Naive thymus-derived CD4-positive, alpha-beta T cell (primary cell): ENCODE results near the gene GAPVD1. TPM values are rescaled to one million over a fixed set of nuclear protein-coding genes. Genes with fewer than 3 reads are reported as not detected.
"Not testable (repeated sequence)": the region's sequence is repeated elsewhere in the genome, so short reads cannot be mapped to it uniquely, and the experiment has no call there.

Source experiments
- ATAC-seq: fragments of 150-1000 bp; cut with Tn5 transposase; 2 replicates; pipeline ENCODE4 v1.10.0; 2021; ENCODE audit warnings: mild to moderate bottlenecking, moderate library complexity
- CTCF ChIA-PET: fragments of 350-600 bp; sonication (Branson Sonifier 250); formaldehyde crosslinking; loops from one replicate; lab custom pipeline; 2021; ENCODE audit warnings: antibody characterized with exemption; lab: Charles Lee
- POLR2A ChIA-PET: fragments of 350-600 bp; sonication (Branson Sonifier 250); formaldehyde crosslinking; loops from one replicate; lab custom pipeline; 2021; ENCODE audit warnings: antibody characterized with exemption, inconsistent platforms; lab: Charles Lee
- DNase-seq, 9 donors: peaks; one replicate each; pipeline versions ENCODE4 v3.0.0 to v3.0.0-alpha.2; 2020 to 2022; ENCODE audit warnings: mixed read lengths in 1 of 9
- H3K27ac ChIP-seq: one replicate; pipeline ENCODE4 v1.7.0; 2013; ENCODE audit warnings: mild to moderate bottlenecking, low read depth, low read length, moderate library complexity
- H3K27me3 ChIP-seq, 2 donors: one replicate each; pipeline ENCODE4 v1.7.0; 2013; ENCODE audit warnings: low read length in 2 of 2, mild to moderate bottlenecking in 2 of 2, moderate library complexity in 2 of 2; ENCODE audit not compliant: control insufficient read depth in 2 of 2, insufficient read depth in 2 of 2
- H3K36me3 ChIP-seq, 3 experiments: 1 replicate in 2 of 3; 2 replicates in 1 of 3; pipeline ENCODE4 v1.7.0; 2013; ENCODE audit warnings: low read length in 3 of 3, mild to moderate bottlenecking in 3 of 3, moderate library complexity in 1 of 3; ENCODE audit not compliant: insufficient read depth in 3 of 3, control insufficient read depth in 2 of 3
- H3K4me1 ChIP-seq, 2 donors: one replicate each; pipeline ENCODE4 v1.7.0; 2013; ENCODE audit warnings: low read length in 2 of 2, mild to moderate bottlenecking in 2 of 2, moderate library complexity in 1 of 2; ENCODE audit not compliant: control insufficient read depth in 2 of 2, insufficient read depth in 2 of 2
- H3K4me3 ChIP-seq: 2 replicates; pipeline ENCODE4 v1.7.0; 2013; ENCODE audit warnings: mild to moderate bottlenecking, low read length
- H3K9me3 ChIP-seq, 3 experiments: 1 replicate in 2 of 3; 2 replicates in 1 of 3; pipeline ENCODE4 v1.7.0; 2013; ENCODE audit warnings: low read length in 3 of 3; ENCODE audit not compliant: control insufficient read depth in 2 of 3
- H3K27ac Mint-ChIP-seq, 9 donors: one replicate each; pipeline ENCODE4 v1.8.0; 2020 to 2022; ENCODE audit warnings: mixed read lengths in 9 of 9, mild to moderate bottlenecking in 8 of 9, moderate library complexity in 5 of 9, inconsistent platforms in 2 of 9
- H3K27me3 Mint-ChIP-seq, 5 donors: one replicate each; pipeline ENCODE4 v1.8.0; 2021 to 2022; ENCODE audit warnings: mixed read lengths in 5 of 5, mild to moderate bottlenecking in 1 of 5
- H3K36me3 Mint-ChIP-seq, 5 donors: one replicate each; pipeline ENCODE4 v1.8.0; 2020 to 2022; ENCODE audit warnings: mixed read lengths in 5 of 5, mild to moderate bottlenecking in 3 of 5, inconsistent platforms in 1 of 5
- H3K4me1 Mint-ChIP-seq, 7 donors: one replicate each; pipeline ENCODE4 v1.8.0; 2020 to 2022; ENCODE audit warnings: mixed read lengths in 7 of 7, mild to moderate bottlenecking in 3 of 7, inconsistent platforms in 1 of 7
- H3K4me3 Mint-ChIP-seq, 10 donors: one replicate each; pipeline ENCODE4 v1.8.0; 2020 to 2022; ENCODE audit warnings: mild to moderate bottlenecking in 10 of 10, mixed read lengths in 10 of 10, moderate library complexity in 6 of 10, inconsistent platforms in 2 of 10
- H3K9me3 Mint-ChIP-seq, 11 donors: one replicate each; pipeline ENCODE4 v1.8.0; 2020 to 2022; ENCODE audit warnings: mixed read lengths in 11 of 11, mild to moderate bottlenecking in 4 of 11, inconsistent platforms in 1 of 11, moderate library complexity in 1 of 11
- intact Hi-C, 2 donors: fragments of 100-400 bp; cut with micrococcal nuclease; formaldehyde crosslinking; loops; one replicate each; pipeline ENCODE4 v1.15.1; 2023
- polyA plus RNA-seq, 2 donors: library from polyadenylated mRNA; unstranded; fragments of 300-500 nt; fragmentation: Illumina TruSeq; gene quantifications; one replicate each; pipeline ENCODE4 v1.2.3, GENCODE V29; 2021
- total RNA-seq, 6 experiments: library from RNA in 5 of 6; stranded (reverse) in 5 of 6; gene quantifications; 1 replicate in 5 of 6; 2 replicates in 1 of 6; pipeline ENCODE4 v1.2.3 and lab custom pipeline; 2021 to 2026

The GAPVD1 gene
- 10 to 100 TPM; 57.3 to 68.9 (median 65.0) TPM for total RNA-seq
- polyA plus RNA-seq = 10 to 100 TPM; 39.6 to 61.1 TPM
- 146 reads per million, percentile 90 among the genes with 10 or more reads in this experiment for total RNA-seq (lab: John Stamatoyannopoulos, UW)

GRCh38 chr9:125261501-125262293 is at the start of gene GAPVD1:
TSS of gene GAPVD1 (plus strand) at chr9:125261826. CDS start at chr9:125298922, 37,096 bp downstream.
- H3K4me3 ChIP-seq = peak within 1 kb of the TSS; percentile 97
- Mint-ChIP-seq H3K36me3 (peaks cover 0 to 15% (median 6%) of the 10 kb centered on the region in 5 donors), H3K4me3 (peak within 1 kb of the TSS; percentile 82 to 99 (median 98)), H3K27me3 (no peaks in the 10 kb centered on the region), H3K4me1 (peaks cover 21 to 48% (median 42%) of the 10 kb centered on the region in 7 donors), H3K27ac (peak within 1 kb of the TSS; percentile 83 to 99 (median 94)), H3K9me3 (peaks cover 0 to 2% (median 0%) of the 10 kb centered on the region in 11 donors)
- no peaks in the 10 kb centered on the region for H3K9me3 ChIP-seq
- H3K27me3 ChIP-seq = no peaks in the 10 kb centered on the region
- ChIA-PET CTCF (interaction anchor here (1.0 kb wide), 2 partner anchors 20 to 32 kb away, joined by 3 to 4 read pairs; partner anchors contain the start of gene HSPA5), POLR2A (interaction anchor here (0.6 to 3.8 kb wide), 7 partner anchors 8 to 392 kb away, joined by 3 to 53 read pairs (median 4); partner anchors contain the start of genes HSPA5 and RABEPK)
- DNase-seq = peak; percentile 83 to 95 (median 89)
- H3K36me3 ChIP-seq = peaks cover 0 to 5% (median 0%) of the 10 kb centered on the region in 3 experiments
- H3K27ac ChIP-seq = peak within 1 kb of the TSS; percentile 94
- ATAC-seq = peak; percentile 97
- peaks cover 8 to 24% of the 10 kb centered on the region in 2 donors for H3K4me1 ChIP-seq
- intact Hi-C loops = loop anchor here (1.0 to 10.0 kb wide), 9 partner anchors 20 to 490 kb away; partner anchors contain the start of genes GOLGA1 (in 2 of the 2), HSPA5 (in 2 of the 2), PPP6C (in 2 of the 2) and RABEPK (in 2 of the 2)

GRCh38 chr9:125214186-125214585 is 47.4 kb upstream of the GAPVD1 start:
- H3K27ac Mint-ChIP-seq = no peak overlapping the region

GRCh38 chr9:125218621-125219020 is 43.0 kb upstream of the GAPVD1 start:
- Mint-ChIP-seq H3K4me3 (no peak overlapping the region), H3K27me3 (no peaks in the 10 kb centered on the region), H3K9me3 (no peaks in the 10 kb centered on the region), H3K36me3 (peaks cover 5 to 26% (median 17%) of the 10 kb centered on the region in 5 donors), H3K4me1 (peaks cover 0 to 4% (median 3%) of the 10 kb centered on the region in 7 donors), H3K27ac (peak overlapping the region in 2 of 9 donors; percentile 67 to 75)
- no peaks in the 10 kb centered on the region for H3K4me1 ChIP-seq
- ATAC-seq (no peak), DNase-seq (no peak)
- no peak overlapping the region for H3K4me3 ChIP-seq
- H3K27ac ChIP-seq = no peak overlapping the region
- CTCF ChIA-PET = no interaction called here
- peaks cover 0 to 31% (median 0%) of the 10 kb centered on the region in 3 experiments for H3K36me3 ChIP-seq
- intact Hi-C loops = no loop called here
- no peaks in the 10 kb centered on the region for H3K9me3 ChIP-seq
- no peaks in the 10 kb centered on the region for H3K27me3 ChIP-seq
- POLR2A ChIA-PET = interaction anchor here (0.6 to 0.8 kb wide), 2 partner anchors 13 to 27 kb away, joined by 3 to 4 read pairs; no protein-coding TSS in a partner anchor

More at GRCh38 chr9:125214186-125214585, 47.4 kb upstream of the GAPVD1 start:
- intact Hi-C loops = no loop called here
- Mint-ChIP-seq H3K36me3 (peaks cover 2 to 40% (median 28%) of the 10 kb centered on the region in 5 donors), H3K4me1 (peaks cover 0 to 7% (median 4%) of the 10 kb centered on the region in 7 donors), H3K4me3 (no peak overlapping the region), H3K27me3 (no peaks in the 10 kb centered on the region), H3K9me3 (no peaks in the 10 kb centered on the region)
- CTCF ChIA-PET = no interaction called here
- Histone ChIP-seq H3K27ac (no peak overlapping the region), H3K27me3 (no peaks in the 10 kb centered on the region), H3K4me1 (no peaks in the 10 kb centered on the region), H3K4me3 (no peak overlapping the region), H3K36me3 (peaks cover 0 to 32% (median 10%) of the 10 kb centered on the region in 3 experiments), H3K9me3 (no peaks in the 10 kb centered on the region)
- no peak for ATAC-seq
- DNase-seq = no peak
- POLR2A ChIA-PET = no interaction called here

- H3K4me1 Mint-ChIP-seq, H3K4me3 ChIP-seq, H3K4me3 Mint-ChIP-seq, H3K27me3 Mint-ChIP-seq, ATAC-seq, H3K36me3 Mint-ChIP-seq, intact Hi-C loops, H3K9me3 Mint-ChIP-seq, DNase-seq, H3K27me3 ChIP-seq, H3K27ac ChIP-seq, H3K4me1 ChIP-seq, H3K9me3 ChIP-seq: not testable (repeated sequence)
- H3K36me3 ChIP-seq = peaks cover 0 to 43% (median 0%) of the 10 kb centered on the region in 3 experiments
- ChIA-PET CTCF (interaction anchor here (0.7 kb wide), 1 partner anchor 11 kb away, joined by 3 read pairs; no protein-coding TSS in a partner anchor), POLR2A (interaction anchor here (1.3 kb wide), 1 partner anchor 16 kb away, joined by 5 read pairs; the partner anchor contains the start of gene HSPA5)
- peak overlapping the region in 1 of 9 donors; percentile 45 for H3K27ac Mint-ChIP-seq
Observed at GRCh38 chr9:125224858-125225257, 36.8 kb upstream of the GAPVD1 start.

- Histone ChIP-seq H3K9me3 (no peaks in the 10 kb centered on the region), H3K27me3 (no peaks in the 10 kb centered on the region), H3K4me3 (no peak overlapping the region), H3K36me3 (peaks cover 0 to 49% (median 0%) of the 10 kb centered on the region in 3 experiments), H3K27ac (no peak overlapping the region), H3K4me1 (no peaks in the 10 kb centered on the region)
- H3K36me3 Mint-ChIP-seq = peaks cover 0 to 8% (median 5%) of the 10 kb centered on the region in 5 donors
- no peak for ATAC-seq
- ChIA-PET CTCF (interaction anchor here (0.5 kb wide), 1 partner anchor 310 kb away, joined by 3 read pairs; no protein-coding TSS in a partner anchor), POLR2A (interaction anchor here (1.8 kb wide), 1 partner anchor 14 kb away, joined by 4 read pairs; the partner anchor contains the start of gene HSPA5)
- intact Hi-C loops = no loop called here
- peak overlapping the region in 2 of 9 donors; percentile 22 to 64 for H3K27ac Mint-ChIP-seq
- H3K4me1 Mint-ChIP-seq = no peaks in the 10 kb centered on the region
- no peaks in the 10 kb centered on the region for H3K9me3 Mint-ChIP-seq
- DNase-seq = no peak
- H3K27me3 Mint-ChIP-seq = no peaks in the 10 kb centered on the region
- no peak overlapping the region for H3K4me3 Mint-ChIP-seq
Observed at GRCh38 chr9:125227761-125228160, 33.9 kb upstream of the GAPVD1 start.

- no peaks in the 10 kb centered on the region for H3K27me3 Mint-ChIP-seq
- DNase-seq = no peak
- ATAC-seq = peak; percentile 12
- H3K4me3 Mint-ChIP-seq = no peak overlapping the region
- no peak overlapping the region for H3K4me3 ChIP-seq
- peaks cover 9 to 43% (median 34%) of the 10 kb centered on the region in 5 donors for H3K36me3 Mint-ChIP-seq
- H3K27ac ChIP-seq = no peak overlapping the region
- peaks cover 25 to 31% of the 10 kb centered on the region in 2 donors for H3K4me1 ChIP-seq
- no peaks in the 10 kb centered on the region for H3K27me3 ChIP-seq
- H3K9me3 ChIP-seq = no peaks in the 10 kb centered on the region
- peak overlapping the region in 3 of 9 donors; percentile 7 to 43 (median 14) for H3K27ac Mint-ChIP-seq
- peaks cover 24 to 40% (median 37%) of the 10 kb centered on the region in 7 donors for H3K4me1 Mint-ChIP-seq
- H3K9me3 Mint-ChIP-seq = no peaks in the 10 kb centered on the region
- ChIA-PET CTCF (no interaction called here), POLR2A (interaction anchor here (1.1 to 5.5 kb wide), 2 partner anchors 9 to 34 kb away, joined by 3 to 37 read pairs; partner anchors contain the start of gene RABEPK)
- H3K36me3 ChIP-seq = peaks cover 17 to 80% (median 26%) of the 10 kb centered on the region in 3 experiments
- intact Hi-C loops = no loop called here
Observed at GRCh38 chr9:125233678-125234077, 27.9 kb upstream of the GAPVD1 start.
